OCI-LY1 (cell line): Measurements from ENCODE around the gene NHERF2.

ENCODE experiments used
- H2AFZ ChIP-seq: fragments of 200-600 bp; sonication (generic), shearing (Covaris generic); 2 replicates; pipeline ENCODE4 v1.6.0; 2014; ENCODE audit warnings: antibody characterized with exemption, mild to moderate bottlenecking, low read length
- H3F3A ChIP-seq: fragments of 200-600 bp; sonication (generic), shearing (Covaris generic); 2 replicates; pipeline ENCODE4 v1.6.0; 2014; ENCODE audit warnings: mild to moderate bottlenecking, antibody characterized with exemption, low read length, moderate library complexity; ENCODE audit not compliant: insufficient read depth
- H3K27ac ChIP-seq: fragments of 200-600 bp; sonication (generic); 2 replicates; pipeline ENCODE4 v1.5.1; 2014; ENCODE audit warnings: low read length, mixed run types, mild to moderate bottlenecking, low read depth; ENCODE audit not compliant: poor library complexity, severe bottlenecking
- H3K27me3 ChIP-seq: fragments of 200-600 bp; sonication (generic); 2 replicates; pipeline ENCODE4 v1.6.0; 2014; ENCODE audit warnings: antibody characterized with exemption, mild to moderate bottlenecking, low read length, moderate library complexity; ENCODE audit not compliant: insufficient read depth
- H3K36me3 ChIP-seq: fragments of 200-600 bp; sonication (generic); 2 replicates; pipeline ENCODE4 v1.6.1; 2014; ENCODE audit warnings: mild to moderate bottlenecking, antibody characterized with exemption, low read length, moderate library complexity, mixed read lengths; ENCODE audit not compliant: insufficient read depth
- H3K4me1 ChIP-seq: fragments of 200-600 bp; sonication (generic); 2 replicates; pipeline ENCODE4 v1.5.1; 2014; ENCODE audit warnings: mild to moderate bottlenecking, low read length, moderate library complexity; ENCODE audit not compliant: insufficient read depth, severe bottlenecking
- H3K4me2 ChIP-seq: fragments of 200-600 bp; sonication (generic), shearing (Covaris generic); 2 replicates; pipeline ENCODE4 v1.6.1; 2014; ENCODE audit warnings: low read length
- H3K4me3 ChIP-seq: fragments of 200-600 bp; sonication (generic); 2 replicates; pipeline ENCODE4 v1.5.1; 2014; ENCODE audit warnings: low read length, low read depth, mild to moderate bottlenecking, mixed read lengths; ENCODE audit not compliant: poor library complexity, severe bottlenecking
- H3K79me2 ChIP-seq: fragments of 200-600 bp; shearing (Covaris generic); 2 replicates; pipeline ENCODE4 v1.6.1; 2016; ENCODE audit warnings: mixed run types, low read length, mixed read lengths; ENCODE audit not compliant: insufficient read depth
- H3K9ac ChIP-seq: fragments of 200-600 bp; sonication (generic), shearing (Covaris generic); 2 replicates; pipeline ENCODE4 v1.6.1; 2014; ENCODE audit warnings: mild to moderate bottlenecking, low read length, mixed read lengths
- H3K9me2 ChIP-seq: fragments of 200-600 bp; sonication (generic), shearing (Covaris generic); 2 replicates; pipeline ENCODE4 v1.6.1; 2014; ENCODE audit warnings: low read depth, mild to moderate bottlenecking, low read length, mixed read lengths
- H3K9me3 ChIP-seq: fragments of 200-600 bp; shearing (Covaris generic); 2 replicates; pipeline ENCODE4 v1.6.1; 2014; ENCODE audit warnings: low read length, mixed read lengths
- H4K20me1 ChIP-seq: fragments of 200-600 bp; sonication (generic), shearing (Covaris generic); 2 replicates; pipeline ENCODE4 v1.6.0; 2016; ENCODE audit warnings: mild to moderate bottlenecking, low read length; ENCODE audit not compliant: insufficient read depth
- CTCF ChIP-seq: fragments of 200-600 bp; sonication (generic), shearing (Covaris generic); IDR thresholded peaks from 2 replicates; pipeline ENCODE4 v1.5.1; 2017; ENCODE audit warnings: mild to moderate bottlenecking, antibody characterized with exemption, low read length, moderate library complexity, mixed read lengths
- EZH2 ChIP-seq: fragments of 200-600 bp; sonication (generic), shearing (Covaris generic); IDR thresholded peaks from 2 replicates; pipeline ENCODE4 v1.8.0; 2017; ENCODE audit warnings: borderline replicate concordance, mixed run types, mild to moderate bottlenecking, antibody characterized with exemption, low read length, moderate library complexity, mixed read lengths

The NHERF2 gene

GRCh38 chr16:2028146-2028545, 1.4 kb downstream of the NHERF2 start:
- H3K27me3 ChIP-seq = peaks cover 28% of the 10 kb centered on the region
- H3K27ac ChIP-seq = no peak overlapping the region
- no peak overlapping the region for H3K4me2 ChIP-seq
- H3K4me1 ChIP-seq = peaks cover 10% of the 10 kb centered on the region
- no peak overlapping the region for H2AFZ ChIP-seq
- H3K9me2 ChIP-seq = no peaks in the 10 kb centered on the region
- H3K9ac ChIP-seq = no peak overlapping the region
- H3F3A ChIP-seq = no peaks in the 10 kb centered on the region
- H4K20me1 ChIP-seq = no peaks in the 10 kb centered on the region
- H3K9me3 ChIP-seq = no peaks in the 10 kb centered on the region
- TF ChIP-seq EZH2 (no peak), CTCF (no peak)
- H3K36me3 ChIP-seq = no peaks in the 10 kb centered on the region
- no peak overlapping the region for H3K4me3 ChIP-seq
- H3K79me2 ChIP-seq = no peaks in the 10 kb centered on the region

GRCh38 chr16:2028620-2029220, 2.0 kb downstream of the NHERF2 start:
- Histone ChIP-seq H3K27ac (no peak overlapping the region), H3K4me1 (peaks cover 4% of the 10 kb centered on the region), H2AFZ (no peak overlapping the region), H3K4me3 (no peak overlapping the region), H3K4me2 (no peak overlapping the region), H3K9me2 (no peaks in the 10 kb centered on the region), H3K79me2 (no peaks in the 10 kb centered on the region), H4K20me1 (no peaks in the 10 kb centered on the region), H3K36me3 (no peaks in the 10 kb centered on the region), H3K9ac (no peak overlapping the region), H3F3A (no peaks in the 10 kb centered on the region), H3K27me3 (peaks cover 28% of the 10 kb centered on the region), H3K9me3 (no peaks in the 10 kb centered on the region)
- TF ChIP-seq EZH2 = no peak
- no peak for TF ChIP-seq CTCF

GRCh38 chr16:2029350-2029749, 2.6 kb downstream of the NHERF2 start:
- H3K36me3 ChIP-seq = no peaks in the 10 kb centered on the region
- no peaks in the 10 kb centered on the region for H4K20me1 ChIP-seq
- TF ChIP-seq EZH2 (no peak), CTCF (no peak)
- no peaks in the 10 kb centered on the region for H3F3A ChIP-seq
- peaks cover 4% of the 10 kb centered on the region for H3K4me1 ChIP-seq
- H3K9me2 ChIP-seq = no peaks in the 10 kb centered on the region
- H2AFZ ChIP-seq = no peak overlapping the region
- H3K9ac ChIP-seq = no peak overlapping the region
- H3K27me3 ChIP-seq = peaks cover 28% of the 10 kb centered on the region
- no peaks in the 10 kb centered on the region for H3K9me3 ChIP-seq
- no peaks in the 10 kb centered on the region for H3K79me2 ChIP-seq
- no peak overlapping the region for H3K27ac ChIP-seq
- no peak overlapping the region for H3K4me2 ChIP-seq
- no peak overlapping the region for H3K4me3 ChIP-seq
